ENCODE results near the gene MERTK.
"Not testable (repeated sequence)": the region's sequence is repeated elsewhere in the genome, so short reads cannot be mapped to it uniquely, and the experiment has no call there.

MERTK gene

GRCh38 chr2:111903516-111903915 is 5.1 kb downstream of the MERTK start:
- Mint-ChIP-seq H3K4me1 (peaks cover 24% of the 10 kb centered on the region), H3K27ac (no peak overlapping the region), H3K4me3 (no peak overlapping the region), H3K36me3 (no peaks in the 10 kb centered on the region), H3K27me3 (peaks cover 55% of the 10 kb centered on the region), H3K9me3 (no peaks in the 10 kb centered on the region)
- CTCF ChIA-PET, result interaction anchor here (0.7 kb wide), 1 partner anchor 212 kb away, joined by 3 read pairs; no protein-coding TSS in a partner anchor
- no peak for DNase-seq

- Mint-ChIP-seq H3K4me3 (no peak overlapping the region), H3K9me3 (no peaks in the 10 kb centered on the region), H3K36me3 (no peaks in the 10 kb centered on the region), H3K27me3 (peaks cover 50% of the 10 kb centered on the region), H3K4me1 (peaks cover 23% of the 10 kb centered on the region), H3K27ac (no peak overlapping the region)
- CTCF ChIA-PET, result interaction anchor here (0.7 to 1.2 kb wide), 2 partner anchors 144 to 212 kb away, joined by 3 read pairs; no protein-coding TSS in a partner anchor
- no peak for DNase-seq
These were observed 5.6 kb downstream of the MERTK start for GRCh38 chr2:111903930-111904439.

GRCh38 chr2:111904726-111905474 is 6.5 kb downstream of the MERTK start:
- CTCF ChIA-PET, result interaction anchor here (1.2 to 1.5 kb wide), 2 partner anchors 9 to 143 kb away, joined by 3 read pairs; no protein-coding TSS in a partner anchor
- no peak for DNase-seq
- H3K27me3 Mint-ChIP-seq, result peaks cover 41% of the 10 kb centered on the region

GRCh38 chr2:111905475-111905869 is 7.1 kb downstream of the MERTK start:
- not testable (repeated sequence) for DNase-seq, H3K9me3 Mint-ChIP-seq, H3K36me3 Mint-ChIP-seq, H3K27ac Mint-ChIP-seq, H3K4me3 Mint-ChIP-seq
- CTCF ChIA-PET, result interaction anchor here (1.5 kb wide), 1 partner anchor 9 kb away, joined by 3 read pairs; no protein-coding TSS in a partner anchor
- H3K27me3 Mint-ChIP-seq, result peaks cover 36% of the 10 kb centered on the region
- H3K4me1 Mint-ChIP-seq, result peaks cover 16% of the 10 kb centered on the region

More at GRCh38 chr2:111904726-111905474, 6.5 kb downstream of the MERTK start:
- Mint-ChIP-seq H3K4me3 (no peak overlapping the region), H3K4me1 (peaks cover 16% of the 10 kb centered on the region), H3K36me3 (no peaks in the 10 kb centered on the region), H3K9me3 (no peaks in the 10 kb centered on the region), H3K27ac (no peak overlapping the region)

- no peaks in the 10 kb centered on the region for H3K9me3 Mint-ChIP-seq
- no peak overlapping the region for H3K4me3 Mint-ChIP-seq
- no peak for DNase-seq
- peaks cover 29% of the 10 kb centered on the region for H3K27me3 Mint-ChIP-seq
- CTCF ChIA-PET, result interaction anchor here (1.0 to 1.5 kb wide), 3 partner anchors 10 to 141 kb away, joined by 3 to 4 read pairs (median 4); no protein-coding TSS in a partner anchor
- H3K4me1 Mint-ChIP-seq, result peaks cover 16% of the 10 kb centered on the region
- H3K27ac Mint-ChIP-seq, result no peak overlapping the region
- no peaks in the 10 kb centered on the region for H3K36me3 Mint-ChIP-seq
These were observed 7.8 kb downstream of the MERTK start for GRCh38 chr2:111905990-111906735.

- peaks cover 14% of the 10 kb centered on the region for H3K27me3 Mint-ChIP-seq
- no peaks in the 10 kb centered on the region for H3K36me3 Mint-ChIP-seq
- no peak for DNase-seq
- CTCF ChIA-PET, result no interaction called here
- no peak overlapping the region for H3K27ac Mint-ChIP-seq
- H3K9me3 Mint-ChIP-seq, result no peaks in the 10 kb centered on the region
- peaks cover 16% of the 10 kb centered on the region for H3K4me1 Mint-ChIP-seq
- no peak overlapping the region for H3K4me3 Mint-ChIP-seq
These were observed 10.2 kb downstream of the MERTK start for GRCh38 chr2:111908578-111908977.

- Mint-ChIP-seq H3K27me3 (peaks cover 12% of the 10 kb centered on the region), H3K9me3 (no peaks in the 10 kb centered on the region), H3K4me3 (no peak overlapping the region), H3K27ac (no peak overlapping the region), H3K36me3 (no peaks in the 10 kb centered on the region), H3K4me1 (peaks cover 16% of the 10 kb centered on the region)
- no peak for DNase-seq
- CTCF ChIA-PET, result no interaction called here
These were observed 10.7 kb downstream of the MERTK start for GRCh38 chr2:111909079-111909478.

GRCh38 chr2:111909997-111910396 is 11.6 kb downstream of the MERTK start:
- DNase-seq, H3K27me3 Mint-ChIP-seq, H3K36me3 Mint-ChIP-seq, H3K4me3 Mint-ChIP-seq, H3K27ac Mint-ChIP-seq, H3K9me3 Mint-ChIP-seq: not testable (repeated sequence)
- peaks cover 16% of the 10 kb centered on the region for H3K4me1 Mint-ChIP-seq
- CTCF ChIA-PET, result interaction anchor here (0.7 to 1.4 kb wide), 2 partner anchors 9 to 14 kb away, joined by 3 to 6 read pairs; no protein-coding TSS in a partner anchor

GRCh38 chr2:111910609-111911277 is 12.3 kb downstream of the MERTK start:
- no peaks in the 10 kb centered on the region for H3K9me3 Mint-ChIP-seq
- CTCF ChIA-PET, result interaction anchor here (0.7 to 1.4 kb wide), 2 partner anchors 9 to 13 kb away, joined by 3 to 6 read pairs; no protein-coding TSS in a partner anchor
- no peak for DNase-seq
- H3K27me3 Mint-ChIP-seq, result peaks cover 6% of the 10 kb centered on the region
- no peaks in the 10 kb centered on the region for H3K36me3 Mint-ChIP-seq
- no peak overlapping the region for H3K27ac Mint-ChIP-seq
- peaks cover 16% of the 10 kb centered on the region for H3K4me1 Mint-ChIP-seq
- H3K4me3 Mint-ChIP-seq, result no peak overlapping the region

GRCh38 chr2:111911295-111911977 is 13.0 kb downstream of the MERTK start:
- not testable (repeated sequence) for H3K4me3 Mint-ChIP-seq, DNase-seq, H3K36me3 Mint-ChIP-seq, H3K27ac Mint-ChIP-seq, H3K27me3 Mint-ChIP-seq, H3K9me3 Mint-ChIP-seq
- peaks cover 10% of the 10 kb centered on the region for H3K4me1 Mint-ChIP-seq
- CTCF ChIA-PET, result interaction anchor here (1.4 kb wide), 1 partner anchor 10 kb away, joined by 6 read pairs; no protein-coding TSS in a partner anchor

- Mint-ChIP-seq H3K27me3 (peaks cover 18% of the 10 kb centered on the region), H3K4me1 (peaks cover 2% of the 10 kb centered on the region), H3K27ac (no peak overlapping the region), H3K4me3 (no peak overlapping the region), H3K36me3 (no peaks in the 10 kb centered on the region), H3K9me3 (no peaks in the 10 kb centered on the region)
- no peak for DNase-seq
- CTCF ChIA-PET, result no interaction called here
These were observed 14.1 kb downstream of the MERTK start for GRCh38 chr2:111912547-111912946.

- peaks cover 39% of the 10 kb centered on the region for H3K27me3 Mint-ChIP-seq
- no peaks in the 10 kb centered on the region for H3K36me3 Mint-ChIP-seq
- no peak overlapping the region for H3K4me3 Mint-ChIP-seq
- H3K9me3 Mint-ChIP-seq, result no peaks in the 10 kb centered on the region
- H3K27ac Mint-ChIP-seq, result no peak overlapping the region
- no peaks in the 10 kb centered on the region for H3K4me1 Mint-ChIP-seq
- no peak for DNase-seq
- CTCF ChIA-PET, result no interaction called here
These were observed 18.7 kb downstream of the MERTK start for GRCh38 chr2:111917106-111917505.

GRCh38 chr2:111918383-111918806 is 20.0 kb downstream of the MERTK start:
- Mint-ChIP-seq H3K4me3 (no peak overlapping the region), H3K27me3 (peaks cover 37% of the 10 kb centered on the region), H3K36me3 (no peaks in the 10 kb centered on the region), H3K9me3 (no peaks in the 10 kb centered on the region), H3K27ac (no peak overlapping the region), H3K4me1 (no peaks in the 10 kb centered on the region)
- CTCF ChIA-PET, result interaction anchor here (0.6 kb wide), 2 partner anchors 19 to 61 kb away, joined by 3 to 5 read pairs; no protein-coding TSS in a partner anchor
- no peak for DNase-seq

Data from activated naive CD4-positive, alpha-beta T cell treated with anti-CD3 and anti-CD28 coated beads, Interleukin-2, amount 10 ng/mL, durations not matched to agents 7 days and 5 days (primary cell).